LNCaP clone FGC (cell line): ENCODE measurements around the gene COL9A3.

Experiments
- DNase-seq: peaks from one replicate; pipeline ENCODE4 v3.0.0-alpha.2; 2011; ENCODE audit warnings: low read depth
- H3K4me3 ChIP-seq: 2 replicates; pipeline ENCODE4 v1.5.1; 2011; ENCODE audit warnings: mild to moderate bottlenecking, low read depth, low read length, control low read depth
- CTCF ChIP-seq: IDR thresholded peaks from 2 replicates; pipeline ENCODE4 v1.5.1; 2012; ENCODE audit warnings: mild to moderate bottlenecking; ENCODE audit not compliant: control insufficient read depth, insufficient read depth; ENCODE audit errors: extremely low read depth

The COL9A3 gene

GRCh38 chr20:62786157-62786556, 30.7 kb upstream of the COL9A3 start:
- no peak for DNase-seq
- no peak overlapping the region for H3K4me3 ChIP-seq
- no peak for TF ChIP-seq CTCF

- DNase-seq = no peak
These were observed 29.5 kb upstream of the COL9A3 start for GRCh38 chr20:62787321-62787720.

GRCh38 chr20:62787866-62788265, 29.0 kb upstream of the COL9A3 start:
- TF ChIP-seq CTCF = no peak
- H3K4me3 ChIP-seq = no peak overlapping the region

More at GRCh38 chr20:62787321-62787720, 29.5 kb upstream of the COL9A3 start:
- TF ChIP-seq CTCF = no peak
- no peak overlapping the region for H3K4me3 ChIP-seq

GRCh38 chr20:62788607-62789006, 28.2 kb upstream of the COL9A3 start:
- DNase-seq = no peak
- no peak for TF ChIP-seq CTCF
- no peak overlapping the region for H3K4me3 ChIP-seq

More at GRCh38 chr20:62787866-62788265, 29.0 kb upstream of the COL9A3 start:
- DNase-seq = no peak

GRCh38 chr20:62790075-62790474, 26.8 kb upstream of the COL9A3 start:
- no peak for TF ChIP-seq CTCF
- DNase-seq = no peak
- no peak overlapping the region for H3K4me3 ChIP-seq

- TF ChIP-seq CTCF = peak; percentile 88
- 0 out of 2 replicates have a peak overlapping the region, but pooled peaks have one; percentile 21 for H3K4me3 ChIP-seq
- peak; percentile 78 for DNase-seq
These were observed 25.3 kb upstream of the COL9A3 start for GRCh38 chr20:62791301-62792181.
